ENCODE results near the gene SAP30BP.

The SAP30BP gene

GRCh38 chr17:75639771-75640555 is 27.2 kb upstream of the SAP30BP start:
- H3K4me3 ChIP-seq (ENCODE audit: low read depth in 1 of 2, low read length in 2 of 2), result no peak overlapping the region
- H3K36me3 ChIP-seq (ENCODE audit: insufficient read depth, low read length), result peaks cover 5% of the 10 kb centered on the region; the same call in 1 of the 2 replicates
- H3K9me3 ChIP-seq (ENCODE audit: insufficient read depth, low read length, severe bottlenecking), result no peaks in the 10 kb centered on the region
- H4K20me1 ChIP-seq (ENCODE audit: insufficient read depth, low read length), result peaks cover 9% of the 10 kb centered on the region
- H3K27me3 ChIP-seq (ENCODE audit: insufficient read depth, low read length, poor library complexity), result no peaks in the 10 kb centered on the region
- TF ChIP-seq CTCF (IDR thresholded peaks at IDR 0.05; ENCODE audit: borderline replicate concordance, extremely low read depth, low read length, poor library complexity, severe bottlenecking) (no peak), EZH2 (IDR thresholded peaks at IDR 0.05; ENCODE audit: borderline replicate concordance, low read depth, low read length, severe bottlenecking) (no peak)
- ATAC-seq (ENCODE audit: insufficient read depth, low read depth) (no peak), DNase-seq (no peak)
- H3K27ac ChIP-seq (ENCODE audit: low read length), result no peak overlapping the region
- no peak overlapping the region for H3K4me2 ChIP-seq (ENCODE audit: insufficient read depth, low read length)
- no peak overlapping the region for H3K9ac ChIP-seq (ENCODE audit: low read depth, low read length)
- H3K4me1 ChIP-seq (ENCODE audit: insufficient read depth, low read length), result no peaks in the 10 kb centered on the region
- no peaks in the 10 kb centered on the region for H3K79me2 ChIP-seq (ENCODE audit: insufficient read depth, low read length)
- H2AFZ ChIP-seq (ENCODE audit: low read depth, low read length), result no peak overlapping the region

- H3K36me3 ChIP-seq (ENCODE audit: insufficient read depth, low read length), result peaks cover 5% of the 10 kb centered on the region; the same call in 1 of the 2 replicates
- peaks cover 3% of the 10 kb centered on the region; the same call in 1 of the 2 replicates for H4K20me1 ChIP-seq (ENCODE audit: insufficient read depth, low read length)
- H3K27me3 ChIP-seq (ENCODE audit: insufficient read depth, low read length, poor library complexity), result no peaks in the 10 kb centered on the region
- H3K9ac ChIP-seq (ENCODE audit: low read depth, low read length), result no peak overlapping the region
- H2AFZ ChIP-seq (ENCODE audit: low read depth, low read length), result no peak overlapping the region
- H3K4me1 ChIP-seq (ENCODE audit: insufficient read depth, low read length), result no peaks in the 10 kb centered on the region
- no peaks in the 10 kb centered on the region for H3K79me2 ChIP-seq (ENCODE audit: insufficient read depth, low read length)
- TF ChIP-seq EZH2 (IDR thresholded peaks at IDR 0.05; ENCODE audit: borderline replicate concordance, low read depth, low read length, severe bottlenecking), result no peak
- no peak for TF ChIP-seq CTCF (IDR thresholded peaks at IDR 0.05; ENCODE audit: borderline replicate concordance, extremely low read depth, low read length, poor library complexity, severe bottlenecking)
- ATAC-seq (ENCODE audit: insufficient read depth, low read depth) (no peak), DNase-seq (no peak)
- no peaks in the 10 kb centered on the region for H3K9me3 ChIP-seq (ENCODE audit: insufficient read depth, low read length, severe bottlenecking)
- H3K4me2 ChIP-seq (ENCODE audit: insufficient read depth, low read length), result no peak overlapping the region
- no peak overlapping the region for H3K27ac ChIP-seq (ENCODE audit: low read length)
- H3K4me3 ChIP-seq (ENCODE audit: low read depth in 1 of 2, low read length in 2 of 2), result no peak overlapping the region
Observed at GRCh38 chr17:75640556-75641119, 26.5 kb upstream of the SAP30BP start.

GRCh38 chr17:75641343-75641742 is 25.8 kb upstream of the SAP30BP start:
- Histone ChIP-seq H3K9ac (ENCODE audit: low read depth, low read length) (no peak overlapping the region), H3K4me3 (ENCODE audit: low read depth in 1 of 2, low read length in 2 of 2) (no peak overlapping the region), H3K27me3 (ENCODE audit: insufficient read depth, low read length, poor library complexity) (no peaks in the 10 kb centered on the region), H3K9me3 (ENCODE audit: insufficient read depth, low read length, severe bottlenecking) (no peaks in the 10 kb centered on the region), H3K4me2 (ENCODE audit: insufficient read depth, low read length) (no peak overlapping the region), H3K79me2 (ENCODE audit: insufficient read depth, low read length) (no peaks in the 10 kb centered on the region), H3K27ac (ENCODE audit: low read length) (no peak overlapping the region), H2AFZ (ENCODE audit: low read depth, low read length) (no peak overlapping the region), H4K20me1 (ENCODE audit: insufficient read depth, low read length) (no peaks in the 10 kb centered on the region; the same call in 1 of the 2 replicates), H3K36me3 (ENCODE audit: insufficient read depth, low read length) (peaks cover 5% of the 10 kb centered on the region; the same call in 1 of the 2 replicates), H3K4me1 (ENCODE audit: insufficient read depth, low read length) (no peaks in the 10 kb centered on the region)
- no peak for DNase-seq
- no peak for ATAC-seq (ENCODE audit: insufficient read depth, low read depth)
- TF ChIP-seq EZH2 (IDR thresholded peaks at IDR 0.05; ENCODE audit: borderline replicate concordance, low read depth, low read length, severe bottlenecking) (no peak), CTCF (IDR thresholded peaks at IDR 0.05; ENCODE audit: borderline replicate concordance, extremely low read depth, low read length, poor library complexity, severe bottlenecking) (no peak)
